ENCODE measurements around the gene ETHE1. TPM values are rescaled to one million over a fixed set of nuclear protein-coding genes. Genes with fewer than 3 reads are reported as not detected.

ETHE1 gene
- 47.9 to 51.5 TPM (median 49.0 TPM) in 5 replicates for total RNA-seq (2022; extraction: Qiagen RNA extraction)

GRCh38 chr19:43526884-43527859 is at the start of gene ETHE1:
TSS of gene ETHE1 (minus strand) at chr19:43527201. CDS start at chr19:43527177, 24 bp downstream.

GRCh38 chr19:43575156-43575950 is 48.4 kb upstream of the ETHE1 start, which contains the start of the genes PINLYP and XRCC1:
TSS of gene PINLYP (plus strand) at chr19:43575801. CDS start at chr19:43577192, 1,391 bp downstream.
TSS of gene XRCC1 (minus strand) at chr19:43575527. CDS start at chr19:43575458, 69 bp downstream.

GRCh38 chr19:43532962-43533545 is 6.1 kb upstream of the ETHE1 start, which contains the start of gene ZNF575:
TSS of gene ZNF575 (plus strand) at chr19:43533188. CDS start at chr19:43534423, 1,235 bp downstream.

GRCh38 chr19:43504426-43505185 is 22.4 kb downstream of the ETHE1 start, which contains the start of gene PHLDB3:
TSS of gene PHLDB3 (minus strand) at chr19:43504746. CDS start at chr19:43504118, 628 bp downstream.

GRCh38 chr19:43465468-43466120 is 61.4 kb downstream of the ETHE1 start, which contains the start of gene LYPD3:
TSS of gene LYPD3 (minus strand) at chr19:43465608. CDS start at chr19:43465571, 37 bp downstream.

Other genes with a start within 250 kb of the ETHE1 start
- gene CD177, start 173.5 kb downstream of the ETHE1 start, total RNA-seq (2022; extraction: Qiagen RNA extraction): 0.07 to 0.21 TPM (median 0.10 TPM) in 5 replicates
- not detected in 5 replicates for gene TEX101, start 112.3 kb downstream of the ETHE1 start, total RNA-seq (2022; extraction: Qiagen RNA extraction)
- 0.26 to 0.55 TPM (median 0.40 TPM) in 5 replicates for gene LYPD3, start 61.6 kb downstream of the ETHE1 start, total RNA-seq (2022; extraction: Qiagen RNA extraction)
- gene PHLDB3, start 22.5 kb downstream of the ETHE1 start, total RNA-seq (2022; extraction: Qiagen RNA extraction): 9.2 to 10.6 TPM (median 9.9 TPM) in 5 replicates
- gene ZNF575, start 6.0 kb upstream of the ETHE1 start, total RNA-seq (2022; extraction: Qiagen RNA extraction): 1.5 to 2.5 TPM (median 1.8 TPM) in 5 replicates
- 26.0 to 29.6 TPM (median 27.9 TPM) in 5 replicates for gene XRCC1, start 48.3 kb upstream of the ETHE1 start, total RNA-seq (2022; extraction: Qiagen RNA extraction)
- 0.20 to 0.39 TPM (median 0.22 TPM) in 5 replicates for gene PINLYP, start 48.6 kb upstream of the ETHE1 start, total RNA-seq (2022; extraction: Qiagen RNA extraction)
- 4.5 to 7.6 TPM (median 5.4 TPM) in 5 replicates for gene IRGQ, start 68.9 kb upstream of the ETHE1 start, total RNA-seq (2022; extraction: Qiagen RNA extraction)
- 14.3 to 22.1 TPM (median 19.7 TPM) in 5 replicates for gene ZNF576, start 69.4 kb upstream of the ETHE1 start, total RNA-seq (2022; extraction: Qiagen RNA extraction)
- gene SRRM5, start 84.9 kb upstream of the ETHE1 start, total RNA-seq (2022; extraction: Qiagen RNA extraction): 0.53 to 1.1 TPM (median 0.79 TPM) in 5 replicates
- gene ZNF428, start 92.4 kb upstream of the ETHE1 start, total RNA-seq (2022; extraction: Qiagen RNA extraction): 47.6 to 68.1 TPM (median 62.5 TPM) in 5 replicates
- gene CADM4, start 112.6 kb upstream of the ETHE1 start, total RNA-seq (2022; extraction: Qiagen RNA extraction): 7.6 to 9.8 TPM (median 9.4 TPM) in 5 replicates
- gene PLAUR, start 143.0 kb upstream of the ETHE1 start, total RNA-seq (2022; extraction: Qiagen RNA extraction): 63.3 to 80.4 TPM (median 69.1 TPM) in 5 replicates
- gene IRGC, start 188.9 kb upstream of the ETHE1 start, total RNA-seq (2022; extraction: Qiagen RNA extraction): not detected in 5 replicates
- 43.1 to 68.8 TPM (median 61.1 TPM) in 5 replicates for gene SMG9, start 227.8 kb upstream of the ETHE1 start, total RNA-seq (2022; extraction: Qiagen RNA extraction)